PC-9 (cell line): ENCODE data around the gene MGAT5.

ENCODE experiments used
- CTCF ChIP-seq: fragments of 200-600 bp; sonication (generic); conservative IDR thresholded peaks from 2 replicates; pipeline ENCODE4 v1.6.1; 2017; ENCODE audit warnings: mixed run types, antibody characterized with exemption, mild to moderate bottlenecking, moderate library complexity
- EZH2 ChIP-seq: fragments of 200-600 bp; sonication (generic); IDR thresholded peaks from 2 replicates; pipeline ENCODE4 v1.8.0; 2017; ENCODE audit warnings: antibody characterized with exemption, low read depth

DNA sequence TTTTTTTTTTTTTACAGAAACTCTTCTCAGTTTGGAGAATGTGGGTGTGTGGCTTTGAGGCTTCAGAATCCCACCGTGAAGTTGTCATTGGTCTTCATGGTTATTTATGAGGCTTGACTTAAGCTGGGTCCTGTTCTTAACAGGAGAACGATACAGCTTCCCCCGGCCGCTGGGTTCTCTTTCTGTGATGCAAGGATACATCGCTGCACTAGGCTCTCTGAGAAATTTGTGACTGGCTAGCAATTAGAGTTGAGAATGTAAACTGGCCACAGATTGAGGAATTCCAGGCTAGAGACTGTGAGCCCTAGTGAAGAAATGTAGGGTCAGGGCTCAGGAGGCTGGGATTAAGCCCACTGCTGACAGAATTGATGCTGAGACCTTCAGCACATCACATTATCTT, 29.8 kb downstream of the MGAT5 start:
- no peak for TF ChIP-seq CTCF
- TF ChIP-seq EZH2: no peak
